ENCODE results near the gene RHOB.

Gene RHOB

GRCh38 chr2:20496076-20496872 is 49.4 kb downstream of the RHOB start:
- DNase-seq (no peak), ATAC-seq (no peak)

- DNase-seq, result no peak
- ATAC-seq, result no peak
These were observed 50.1 kb downstream of the RHOB start for GRCh38 chr2:20496942-20497341.

Measured in stimulated activated naive CD8-positive, alpha-beta T cell treated with anti-CD3 and anti-CD28 coated beads, Interleukin-15, Interleukin-2, amounts not matched to agents 100 U/mL and 50 U/mL, for 24 hours (primary cell).